H9 (cell line): ENCODE measurements around the gene ARMC5. TPM values are rescaled to one million over a fixed set of nuclear protein-coding genes. Genes with fewer than 3 reads are reported as not detected.
A peak's percentile ranks its signal among the peaks of the same experiment; 100 is the strongest.

ENCODE experiments used
- DNase-seq: peaks from one replicate; pipeline ENCODE4 v3.0.0-alpha.2; 2017
- H2AFZ ChIP-seq: one replicate; pipeline ENCODE4 v1.6.1; 2013; ENCODE audit warnings: mild to moderate bottlenecking, low read length, control low read depth, moderate library complexity
- H2AK5ac ChIP-seq: 2 replicates; pipeline ENCODE4 v1.6.1; 2013; ENCODE audit warnings: low read length, control low read depth, mixed read lengths; ENCODE audit not compliant: insufficient read length
- H2BK120ac ChIP-seq: one replicate; pipeline ENCODE4 v1.6.1; 2013; ENCODE audit warnings: low read depth, mild to moderate bottlenecking, low read length, control low read depth, inconsistent platforms; ENCODE audit not compliant: poor library complexity, severe bottlenecking
- H2BK12ac ChIP-seq: 2 replicates; pipeline ENCODE4 v1.6.1; 2013; ENCODE audit warnings: low read length, control low read depth, mixed read lengths, low read depth; ENCODE audit not compliant: insufficient read length
- H2BK15ac ChIP-seq: 2 replicates; pipeline ENCODE4 v1.6.1; 2013; ENCODE audit warnings: low read depth, low read length, control low read depth
- H2BK20ac ChIP-seq: one replicate; pipeline ENCODE4 v1.6.1; 2013; ENCODE audit warnings: low read depth, mild to moderate bottlenecking, low read length, control low read depth, inconsistent platforms; ENCODE audit not compliant: poor library complexity, severe bottlenecking
- H2BK5ac ChIP-seq: 2 replicates; pipeline ENCODE4 v1.6.1; 2013; ENCODE audit warnings: low read length, control low read depth, mixed read lengths; ENCODE audit not compliant: insufficient read length
- H3K14ac ChIP-seq: 2 replicates; pipeline ENCODE4 v1.6.1; 2013; ENCODE audit warnings: low read length, control low read depth; ENCODE audit not compliant: insufficient read depth
- H3K18ac ChIP-seq: 2 replicates; pipeline ENCODE4 v1.6.1; 2013; ENCODE audit warnings: low read depth, mild to moderate bottlenecking, mixed read lengths, low read length, control low read depth; ENCODE audit not compliant: insufficient read length
- H3K23ac ChIP-seq: 2 replicates; pipeline ENCODE4 v1.6.1; 2013; ENCODE audit warnings: low read length, control low read depth, mixed read lengths, low read depth; ENCODE audit not compliant: insufficient read length
- H3K23me2 ChIP-seq: 2 replicates; pipeline ENCODE4 v1.6.1; 2013; ENCODE audit warnings: low read depth, mild to moderate bottlenecking, mixed read lengths, low read length, control low read depth; ENCODE audit not compliant: insufficient read length, poor library complexity, severe bottlenecking
- H3K27ac ChIP-seq: 2 replicates; pipeline ENCODE4 v1.5.1; 2013; ENCODE audit warnings: low read length, control low read depth, mixed read lengths, low read depth; ENCODE audit not compliant: insufficient read length
- H3K27me3 ChIP-seq: 2 replicates; pipeline ENCODE4 v1.6.1; 2013; ENCODE audit warnings: low read length, control low read depth, inconsistent platforms; ENCODE audit not compliant: insufficient read depth
- H3K4ac ChIP-seq: 2 replicates; pipeline ENCODE4 v1.6.1; 2013; ENCODE audit warnings: low read depth, mild to moderate bottlenecking, control low read depth, inconsistent platforms, low read length, moderate library complexity
- H3K4me1 ChIP-seq: 2 replicates; pipeline ENCODE4 v1.6.1; 2013; ENCODE audit warnings: low read length, control low read depth, inconsistent platforms; ENCODE audit not compliant: insufficient read depth
- H3K4me2 ChIP-seq: 2 replicates; pipeline ENCODE4 v1.6.1; 2013; ENCODE audit warnings: low read length, control low read depth, mixed read lengths; ENCODE audit not compliant: insufficient read length, insufficient read depth
- H3K56ac ChIP-seq: 2 replicates; pipeline ENCODE4 v1.6.1; 2013; ENCODE audit warnings: low read depth, mild to moderate bottlenecking, mixed read lengths, low read length, control low read depth; ENCODE audit not compliant: insufficient read length
- H3K79me1 ChIP-seq: 2 replicates; pipeline ENCODE4 v1.6.1; 2013; ENCODE audit warnings: low read depth, mild to moderate bottlenecking, moderate library complexity, low read length, control low read depth, inconsistent platforms; ENCODE audit not compliant: insufficient read depth, poor library complexity, severe bottlenecking
- H3K79me2 ChIP-seq: 2 replicates; pipeline ENCODE4 v1.6.1; 2013; ENCODE audit warnings: low read length, control low read depth, inconsistent platforms; ENCODE audit not compliant: insufficient read depth
- H3K9ac ChIP-seq: 2 replicates; pipeline ENCODE4 v1.6.1; 2013; ENCODE audit warnings: low read length, control low read depth, mixed read lengths; ENCODE audit not compliant: insufficient read length; ENCODE audit errors: extremely low read depth
- H3K9me3 ChIP-seq: one replicate; pipeline ENCODE4 v1.6.1; 2013; ENCODE audit warnings: low read depth, low read length, inconsistent platforms; ENCODE audit not compliant: control insufficient read depth
- H3T11ph ChIP-seq: one replicate; pipeline ENCODE4 v1.6.1; 2013; ENCODE audit warnings: mild to moderate bottlenecking, low read length, control low read depth, inconsistent platforms
- H4K20me1 ChIP-seq: one replicate; pipeline ENCODE4 v1.6.1; 2013; ENCODE audit not compliant: control insufficient read depth, insufficient read length, insufficient read depth
- H4K5ac ChIP-seq: 2 replicates; pipeline ENCODE4 v1.6.1; 2013; ENCODE audit warnings: low read depth, mild to moderate bottlenecking, mixed read lengths, low read length, control low read depth; ENCODE audit not compliant: insufficient read length
- H4K8ac ChIP-seq: replicated peaks from 2 replicates; pipeline ENCODE4 v1.6.1; 2013; ENCODE audit warnings: low read length, control low read depth, mixed read lengths, low read depth; ENCODE audit not compliant: insufficient read length
- H4K91ac ChIP-seq: 2 replicates; pipeline ENCODE4 v1.6.1; 2013; ENCODE audit warnings: low read depth, mild to moderate bottlenecking, moderate library complexity, mixed read lengths, low read length, control low read depth; ENCODE audit not compliant: insufficient read length
- H3K27ac Mint-ChIP-seq, 3 experiments: 2 replicates in 2 of 3; 3 replicates in 1 of 3; pipeline ENCODE4 v1.8.0; 2020 to 2021; ENCODE audit warnings: mixed read lengths in 3 of 3, mild to moderate bottlenecking in 1 of 3, moderate library complexity in 1 of 3
- H3K27me3 Mint-ChIP-seq: 2 replicates; pipeline ENCODE4 v1.8.0; 2021; ENCODE audit warnings: low read depth, mild to moderate bottlenecking, moderate library complexity, mixed read lengths
- H3K36me3 Mint-ChIP-seq, 3 experiments: 2 replicates in 2 of 3; 3 replicates in 1 of 3; pipeline ENCODE4 v1.8.0; 2020 to 2021; ENCODE audit warnings: low read depth in 3 of 3, mixed read lengths in 3 of 3; ENCODE audit not compliant: insufficient read depth in 1 of 3
- H3K4me1 Mint-ChIP-seq, 2 experiments: 2 replicates each; pipeline ENCODE4 v1.8.0; 2020; ENCODE audit warnings: mixed read lengths in 2 of 2
- H3K4me3 Mint-ChIP-seq, 2 experiments: 2 replicates in 1 of 2; 3 replicates in 1 of 2; pipeline ENCODE4 v1.8.0; 2020 to 2021; ENCODE audit warnings: mild to moderate bottlenecking in 2 of 2, mixed read lengths in 2 of 2, moderate library complexity in 1 of 2
- H3K9me3 Mint-ChIP-seq, 2 experiments: 2 replicates in 1 of 2; 3 replicates in 1 of 2; pipeline ENCODE4 v1.8.0; 2020; ENCODE audit warnings: mild to moderate bottlenecking in 2 of 2, mixed read lengths in 2 of 2, moderate library complexity in 1 of 2
- CTCF ChIP-seq: fragments of 200-600 bp; sonication (generic); conservative IDR thresholded peaks from 3 replicates; pipeline ENCODE4 v1.8.0; 2021; ENCODE audit warnings: antibody characterized with exemption, mild to moderate bottlenecking
- WGBS: extraction: QIAGEN DNeasy Blood & Tissue Kit; methylation state at CpG from one replicate; pipeline ENCODE4 v1.1.7; 2013; ENCODE audit warnings: missing lambda C conversion rate, low lambda C conversion rate, mixed read lengths; ENCODE audit not compliant: insufficient read length; ENCODE audit errors: extremely low coverage; 5-methylcytosine and 5-hydroxymethylcytosine counted together
- total RNA-seq: library from RNA; stranded (reverse); gene quantifications from 2 replicates; pipeline ENCODE4 v1.2.1, GENCODE V29; 2021

ARMC5 gene
- total RNA-seq, 1 experiment from 2014 or later = 18.7 TPM

- H4K5ac ChIP-seq = no peak overlapping the region
- no peaks in the 10 kb centered on the region for H3K79me2 ChIP-seq
- no peak overlapping the region for H2BK5ac ChIP-seq
- no peak overlapping the region for H4K91ac ChIP-seq
- H3K4me1 ChIP-seq = 0 out of 2 replicates have a peak, but pooled peaks cover 3% of the 10 kb centered on the region
- peak overlapping the region; percentile 80 for H3K4me2 ChIP-seq
- no peak overlapping the region for H4K8ac ChIP-seq
- peaks cover 6% of the 10 kb centered on the region for H3K23me2 ChIP-seq
- Mint-ChIP-seq H3K27me3 (peaks cover 4% of the 10 kb centered on the region), H3K36me3 (peaks cover 2 to 5% (median 3%) of the 10 kb centered on the region in 3 experiments; a peak in 4 of 7 replicates), H3K9me3 (peaks cover 0 to 2% of the 10 kb centered on the region in 2 experiments; a peak in 2 of 5 replicates), H3K4me3 (peak overlapping the region; percentile 87 to 93), H3K4me1 (peaks cover 13 to 19% of the 10 kb centered on the region in 2 experiments), H3K27ac (peak overlapping the region; percentile 87 to 90 (median 89))
- peak overlapping the region; percentile 82 for H3K9ac ChIP-seq
- no peak overlapping the region for H2BK15ac ChIP-seq
- H3K14ac ChIP-seq = peak overlapping the region; percentile 92; the same call in 1 of the 2 replicates
- no peak overlapping the region for H3K56ac ChIP-seq
- no peak overlapping the region for H3K23ac ChIP-seq
- no peak overlapping the region for H3K18ac ChIP-seq
- H3T11ph ChIP-seq = no peak overlapping the region
- H3K27me3 ChIP-seq = no peaks in the 10 kb centered on the region
- H2BK12ac ChIP-seq = no peak overlapping the region
- H3K9me3 ChIP-seq = no peaks in the 10 kb centered on the region
- H3K4ac ChIP-seq = no peak overlapping the region
- H2BK20ac ChIP-seq = no peak overlapping the region
- no peaks in the 10 kb centered on the region for H3K79me1 ChIP-seq
- no CpG with 5 or more reads among the region's 6 CpGs for WGBS
- no peak for TF ChIP-seq CTCF
- H2BK120ac ChIP-seq = no peak overlapping the region
- H3K27ac ChIP-seq = no peak overlapping the region
- no peak for DNase-seq
- no peak overlapping the region for H2AK5ac ChIP-seq
- no peaks in the 10 kb centered on the region for H4K20me1 ChIP-seq
- no peak overlapping the region for H2AFZ ChIP-seq
Measured at GRCh38 chr16:31508706-31509195, 49.5 kb downstream of the ARMC5 start.
